ENCODE results near the gene WDR87.

Gene WDR87

GRCh38 chr19:37933937-37934358, 27.6 kb upstream of the WDR87 start (continued):
- TF ChIP-seq ZNF18 (tag by site-specific recombination; IDR thresholded peaks at IDR 0.05): no peak
- TF ChIP-seq YY1 (tag by site-specific recombination; IDR thresholded peaks at IDR 0.05): no peak
- TF ChIP-seq ZFP41 (tag by site-specific recombination; IDR thresholded peaks at IDR 0.05; ENCODE audit: borderline replicate concordance): no peak
- TF ChIP-seq, protein P1, sequence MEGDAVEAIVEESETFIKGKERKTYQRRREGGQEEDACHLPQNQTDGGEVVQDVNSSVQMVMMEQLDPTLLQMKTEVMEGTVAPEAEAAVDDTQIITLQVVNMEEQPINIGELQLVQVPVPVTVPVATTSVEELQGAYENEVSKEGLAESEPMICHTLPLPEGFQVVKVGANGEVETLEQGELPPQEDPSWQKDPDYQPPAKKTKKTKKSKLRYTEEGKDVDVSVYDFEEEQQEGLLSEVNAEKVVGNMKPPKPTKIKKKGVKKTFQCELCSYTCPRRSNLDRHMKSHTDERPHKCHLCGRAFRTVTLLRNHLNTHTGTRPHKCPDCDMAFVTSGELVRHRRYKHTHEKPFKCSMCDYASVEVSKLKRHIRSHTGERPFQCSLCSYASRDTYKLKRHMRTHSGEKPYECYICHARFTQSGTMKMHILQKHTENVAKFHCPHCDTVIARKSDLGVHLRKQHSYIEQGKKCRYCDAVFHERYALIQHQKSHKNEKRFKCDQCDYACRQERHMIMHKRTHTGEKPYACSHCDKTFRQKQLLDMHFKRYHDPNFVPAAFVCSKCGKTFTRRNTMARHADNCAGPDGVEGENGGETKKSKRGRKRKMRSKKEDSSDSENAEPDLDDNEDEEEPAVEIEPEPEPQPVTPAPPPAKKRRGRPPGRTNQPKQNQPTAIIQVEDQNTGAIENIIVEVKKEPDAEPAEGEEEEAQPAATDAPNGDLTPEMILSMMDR (tag by site-specific recombination; IDR thresholded peaks at IDR 0.05): no peak
- no peak for TF ChIP-seq ZBTB7A (tag by site-specific recombination; IDR thresholded peaks at IDR 0.05; ENCODE audit: low read depth)
- TF ChIP-seq ZNF391 (tag by site-specific recombination; IDR thresholded peaks at IDR 0.05; ENCODE audit: borderline replicate concordance, low read depth): no peak

DNA sequence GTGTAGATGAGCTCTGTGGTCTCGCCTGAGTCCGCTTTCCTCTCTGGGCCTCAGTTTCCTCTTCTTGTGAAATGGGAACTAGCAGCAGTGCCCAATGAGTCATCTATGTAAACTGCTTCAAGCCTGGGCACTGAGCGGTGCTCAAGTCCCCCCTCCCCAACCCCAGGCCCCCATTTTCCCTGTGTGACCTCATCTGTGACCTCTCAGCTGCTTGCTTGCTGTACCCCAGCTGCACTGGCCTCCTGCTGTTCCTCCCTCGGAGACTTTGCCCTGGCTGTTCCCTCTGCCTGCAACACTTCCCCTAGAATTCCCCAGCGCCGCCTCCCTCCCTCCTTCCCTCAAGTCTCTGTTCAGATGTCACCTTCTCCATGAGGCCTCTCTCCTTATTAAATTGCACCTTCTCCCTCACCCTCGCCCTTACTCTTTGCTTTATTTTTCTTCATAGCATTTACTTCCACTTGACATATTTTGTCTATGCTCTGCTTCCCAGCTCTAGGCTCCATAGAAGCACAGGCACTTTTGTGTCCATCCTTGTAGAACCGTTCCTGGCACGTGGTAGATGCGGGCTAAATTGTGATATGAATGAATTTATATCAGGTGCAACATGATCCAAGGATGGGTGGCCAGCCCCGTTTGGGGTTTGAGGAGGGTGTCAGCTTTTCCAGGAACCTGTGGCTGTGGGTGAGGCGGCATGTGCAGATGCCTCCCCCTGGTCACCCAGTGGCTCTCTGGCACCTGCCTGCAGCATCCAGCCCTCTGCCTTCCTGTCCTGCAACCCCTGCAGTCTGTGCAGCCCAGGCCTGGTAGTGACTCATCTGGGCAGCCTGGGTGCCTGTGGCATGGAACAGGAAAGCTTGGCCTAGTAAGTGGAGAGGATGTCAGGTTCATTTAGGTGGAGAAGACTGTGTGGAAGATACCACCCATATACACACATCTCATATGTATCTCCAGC, 26.9 kb upstream of the WDR87 start:
- peaks cover 5 to 12% of the 10 kb centered on the region in 2 experiments for H3K36me3 ChIP-seq (ENCODE audit: control insufficient read depth in 2 of 2, insufficient read depth in 1 of 2, low read length in 2 of 2)
- no peak overlapping the region for H3K27ac ChIP-seq (ENCODE audit: extremely low read depth, low read depth, low read length)
- ChIA-PET CTCF (interaction anchor here (0.6 to 4.0 kb wide), 6 partner anchors 9 to 310 kb away, joined by 3 to 35 read pairs (median 4); no protein-coding TSS in a partner anchor), POLR2A (interaction anchor here (0.6 to 3.2 kb wide), 7 partner anchors 12 to 154 kb away, joined by 3 to 31 read pairs (median 6); partner anchors contain the start of genes SIPA1L3, WDR87 and ZNF573)
- no peak overlapping the region for H3K4me3 ChIP-seq (ENCODE audit: low read depth, low read length)
- peaks cover 22% of the 10 kb centered on the region for H3K4me1 ChIP-seq (ENCODE audit: control insufficient read depth, insufficient read depth, low read length)
- TF ChIP-seq, protein P2, sequence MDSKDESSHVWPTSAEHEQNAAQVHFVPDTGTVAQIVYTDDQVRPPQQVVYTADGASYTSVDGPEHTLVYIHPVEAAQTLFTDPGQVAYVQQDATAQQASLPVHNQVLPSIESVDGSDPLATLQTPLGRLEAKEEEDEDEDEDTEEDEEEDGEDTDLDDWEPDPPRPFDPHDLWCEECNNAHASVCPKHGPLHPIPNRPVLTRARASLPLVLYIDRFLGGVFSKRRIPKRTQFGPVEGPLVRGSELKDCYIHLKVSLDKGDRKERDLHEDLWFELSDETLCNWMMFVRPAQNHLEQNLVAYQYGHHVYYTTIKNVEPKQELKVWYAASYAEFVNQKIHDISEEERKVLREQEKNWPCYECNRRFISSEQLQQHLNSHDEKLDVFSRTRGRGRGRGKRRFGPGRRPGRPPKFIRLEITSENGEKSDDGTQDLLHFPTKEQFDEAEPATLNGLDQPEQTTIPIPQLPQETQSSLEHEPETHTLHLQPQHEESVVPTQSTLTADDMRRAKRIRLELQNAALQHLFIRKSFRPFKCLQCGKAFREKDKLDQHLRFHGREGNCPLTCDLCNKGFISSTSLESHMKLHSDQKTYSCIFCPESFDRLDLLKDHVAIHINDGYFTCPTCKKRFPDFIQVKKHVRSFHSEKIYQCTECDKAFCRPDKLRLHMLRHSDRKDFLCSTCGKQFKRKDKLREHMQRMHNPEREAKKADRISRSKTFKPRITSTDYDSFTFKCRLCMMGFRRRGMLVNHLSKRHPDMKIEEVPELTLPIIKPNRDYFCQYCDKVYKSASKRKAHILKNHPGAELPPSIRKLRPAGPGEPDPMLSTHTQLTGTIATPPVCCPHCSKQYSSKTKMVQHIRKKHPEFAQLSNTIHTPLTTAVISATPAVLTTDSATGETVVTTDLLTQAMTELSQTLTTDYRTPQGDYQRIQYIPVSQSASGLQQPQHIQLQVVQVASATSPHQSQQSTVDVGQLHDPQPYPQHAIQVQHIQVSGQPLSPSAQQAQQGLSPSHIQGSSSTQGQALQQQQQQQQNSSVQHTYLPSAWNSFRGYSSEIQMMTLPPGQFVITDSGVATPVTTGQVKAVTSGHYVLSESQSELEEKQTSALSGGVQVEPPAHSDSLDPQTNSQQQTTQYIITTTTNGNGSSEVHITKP (tag by site-specific recombination; IDR thresholded peaks at IDR 0.05): peak; percentile 37; the same call in 1 of the 2 replicates
- TF ChIP-seq ZNF600 (tag by site-specific recombination; IDR thresholded peaks at IDR 0.05): peak; percentile 53; the same call in 1 of the 2 replicates
- TF ChIP-seq GLIS2 (tag by site-specific recombination; IDR thresholded peaks at IDR 0.05): 0 out of 2 replicates have a peak, but pooled peaks have one; percentile 3
- TF ChIP-seq ZNF560 (tag by site-specific recombination; IDR thresholded peaks at IDR 0.05; ENCODE audit: borderline replicate concordance): no peak
- TF ChIP-seq, protein P3, sequence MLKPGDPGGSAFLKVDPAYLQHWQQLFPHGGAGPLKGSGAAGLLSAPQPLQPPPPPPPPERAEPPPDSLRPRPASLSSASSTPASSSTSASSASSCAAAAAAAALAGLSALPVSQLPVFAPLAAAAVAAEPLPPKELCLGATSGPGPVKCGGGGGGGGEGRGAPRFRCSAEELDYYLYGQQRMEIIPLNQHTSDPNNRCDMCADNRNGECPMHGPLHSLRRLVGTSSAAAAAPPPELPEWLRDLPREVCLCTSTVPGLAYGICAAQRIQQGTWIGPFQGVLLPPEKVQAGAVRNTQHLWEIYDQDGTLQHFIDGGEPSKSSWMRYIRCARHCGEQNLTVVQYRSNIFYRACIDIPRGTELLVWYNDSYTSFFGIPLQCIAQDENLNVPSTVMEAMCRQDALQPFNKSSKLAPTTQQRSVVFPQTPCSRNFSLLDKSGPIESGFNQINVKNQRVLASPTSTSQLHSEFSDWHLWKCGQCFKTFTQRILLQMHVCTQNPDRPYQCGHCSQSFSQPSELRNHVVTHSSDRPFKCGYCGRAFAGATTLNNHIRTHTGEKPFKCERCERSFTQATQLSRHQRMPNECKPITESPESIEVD (tag by site-specific recombination; IDR thresholded peaks at IDR 0.05): no peak
- peak; percentile 95 for TF ChIP-seq ZNF341 (tag by site-specific recombination; IDR thresholded peaks at IDR 0.05; ENCODE audit: low read depth)
- peak; percentile 56 for TF ChIP-seq ZIC2 (tag by site-specific recombination; IDR thresholded peaks at IDR 0.05)
- TF ChIP-seq PRDM1 (tag by site-specific recombination; IDR thresholded peaks at IDR 0.05): 0 out of 2 replicates have a peak, but pooled peaks have one; percentile 10
- TF ChIP-seq SCRT2 (tag by site-specific recombination; IDR thresholded peaks at IDR 0.05): 0 out of 2 replicates have a peak, but pooled peaks have one; percentile 9
- peaks cover 13% of the 10 kb centered on the region for H3K9me3 ChIP-seq (ENCODE audit: control insufficient read depth, insufficient read depth, low read depth, low read length)
